ENCODE measurements around the gene MED13L. TPM values are rescaled to one million over a fixed set of nuclear protein-coding genes. Genes with fewer than 3 reads are reported as not detected.

The MED13L gene
- total RNA-seq, 2 experiments from 2014 or later: 203 to 208 TPM

GRCh38 chr12:115972241-115972640, 305.3 kb downstream of the MED13L start:
- Mint-ChIP-seq H3K27ac (no peak overlapping the region), H3K9me3 (no peaks in the 10 kb centered on the region), H3K4me3 (no peak overlapping the region), H3K4me1 (ENCODE audit: low read depth) (no peaks in the 10 kb centered on the region), H3K27me3 (no peaks in the 10 kb centered on the region), H3K36me3 (ENCODE audit: low read depth) (peaks cover 97% of the 10 kb centered on the region)
- Histone ChIP-seq H3K27ac (ENCODE audit: low read depth in 1 of 2, low read length in 2 of 2) (no peak overlapping the region), H3K9me3 (ENCODE audit: control insufficient read depth in 1 of 2, insufficient read depth in 1 of 2, low read length in 2 of 2) (no peaks in the 10 kb centered on the region), H3K36me3 (ENCODE audit: insufficient read depth, low read length) (peaks cover 85% of the 10 kb centered on the region), H3K4me3 (ENCODE audit: low read length) (no peak overlapping the region), H3K27me3 (ENCODE audit: control insufficient read depth in 1 of 2, insufficient read depth in 2 of 2, low read length in 2 of 2) (no peaks in the 10 kb centered on the region), H3K4me1 (ENCODE audit: insufficient read depth, low read length) (no peaks in the 10 kb centered on the region)
- POLR2A ChIA-PET: no interaction called here
- intact Hi-C loops (cut with DNase I, micrococcal nuclease): no loop called here
- ATAC-seq (ENCODE audit: poor library complexity) (no peak), DNase-seq (no peak)
- CTCF ChIA-PET: no interaction called here
- TF ChIP-seq CTCF (IDR thresholded peaks at IDR 0.05): no peak

DNA sequence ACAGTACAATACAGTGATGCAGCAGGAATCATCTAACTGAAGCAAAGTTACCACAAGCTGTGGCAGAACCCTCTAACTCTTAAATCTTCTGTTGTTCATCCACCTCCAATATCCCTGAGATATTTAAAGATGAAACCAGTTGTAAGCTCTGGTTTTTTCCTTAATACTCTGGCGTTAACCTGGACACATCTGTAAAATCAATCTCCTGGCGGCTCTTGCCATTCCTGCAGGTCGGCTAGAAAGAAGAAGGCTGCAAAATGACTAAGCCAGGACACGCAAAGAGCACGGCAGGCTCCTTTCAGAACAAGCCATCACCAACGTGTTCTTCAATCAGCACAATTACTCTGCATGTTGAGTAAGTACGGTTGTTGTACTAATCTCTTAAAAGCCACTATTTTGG, 309.3 kb downstream of the MED13L start:
- intact Hi-C loops (cut with DNase I, micrococcal nuclease): no loop called here
- H3K9me3 Mint-ChIP-seq: no peaks in the 10 kb centered on the region

GRCh38 chr12:115966376-115966775, 311.1 kb downstream of the MED13L start:
- Histone ChIP-seq H3K4me1 (ENCODE audit: insufficient read depth, low read length) (no peaks in the 10 kb centered on the region), H3K27ac (ENCODE audit: low read depth in 1 of 2, low read length in 2 of 2) (no peak overlapping the region), H3K27me3 (ENCODE audit: control insufficient read depth in 1 of 2, insufficient read depth in 2 of 2, low read length in 2 of 2) (no peaks in the 10 kb centered on the region), H3K9me3 (ENCODE audit: control insufficient read depth in 1 of 2, insufficient read depth in 1 of 2, low read length in 2 of 2) (no peaks in the 10 kb centered on the region), H3K4me3 (ENCODE audit: low read length) (no peak overlapping the region), H3K36me3 (ENCODE audit: insufficient read depth, low read length) (peaks cover 92% of the 10 kb centered on the region)
- H3K36me3 Mint-ChIP-seq (ENCODE audit: low read depth): peaks cover 95% of the 10 kb centered on the region
- H3K4me3 Mint-ChIP-seq: no peak overlapping the region
- ATAC-seq (ENCODE audit: poor library complexity): no peak
- no peaks in the 10 kb centered on the region for H3K27me3 Mint-ChIP-seq
- intact Hi-C loops (cut with DNase I, micrococcal nuclease): no loop called here
- no peak overlapping the region for H3K27ac Mint-ChIP-seq
- POLR2A ChIA-PET: no interaction called here
- no peaks in the 10 kb centered on the region for H3K9me3 Mint-ChIP-seq
- CTCF ChIA-PET: no interaction called here
- TF ChIP-seq CTCF (IDR thresholded peaks at IDR 0.05): no peak
- H3K4me1 Mint-ChIP-seq (ENCODE audit: low read depth): no peaks in the 10 kb centered on the region
- DNase-seq: no peak

More for the DNA sequence above, 309.3 kb downstream of the MED13L start:
- H3K27ac Mint-ChIP-seq: no peak overlapping the region
- peaks cover 94% of the 10 kb centered on the region for H3K36me3 ChIP-seq (ENCODE audit: insufficient read depth, low read length)
- no peaks in the 10 kb centered on the region for H3K4me1 Mint-ChIP-seq (ENCODE audit: low read depth)
- H3K4me1 ChIP-seq (ENCODE audit: insufficient read depth, low read length): no peaks in the 10 kb centered on the region
- peaks cover 98% of the 10 kb centered on the region for H3K36me3 Mint-ChIP-seq (ENCODE audit: low read depth)
- DNase-seq (no peak), ATAC-seq (ENCODE audit: poor library complexity) (no peak)
- no peak overlapping the region for H3K27ac ChIP-seq (ENCODE audit: low read depth in 1 of 2, low read length in 2 of 2)
- H3K4me3 Mint-ChIP-seq: no peak overlapping the region
- ChIA-PET CTCF (no interaction called here), POLR2A (no interaction called here)
- no peaks in the 10 kb centered on the region for H3K27me3 Mint-ChIP-seq
- no peak overlapping the region for H3K4me3 ChIP-seq (ENCODE audit: low read length)
- TF ChIP-seq CTCF (IDR thresholded peaks at IDR 0.05): no peak
- no peaks in the 10 kb centered on the region for H3K9me3 ChIP-seq (ENCODE audit: control insufficient read depth in 1 of 2, insufficient read depth in 1 of 2, low read length in 2 of 2)
- no peaks in the 10 kb centered on the region for H3K27me3 ChIP-seq (ENCODE audit: control insufficient read depth in 1 of 2, insufficient read depth in 2 of 2, low read length in 2 of 2)
